ENCODE measurements around the gene ZSCAN16. TPM values are rescaled to one million over a fixed set of nuclear protein-coding genes. Genes with fewer than 3 reads are reported as not detected.
A peak's percentile ranks its signal among the peaks of the same experiment; 100 is the strongest.

Gene ZSCAN16
- total and polyA plus RNA-seq, 2 of the 13 experiments (the other 11 are each of a cell fraction or from before 2014, with no cell fraction given): 5.7 to 12.7 TPM

DNA sequence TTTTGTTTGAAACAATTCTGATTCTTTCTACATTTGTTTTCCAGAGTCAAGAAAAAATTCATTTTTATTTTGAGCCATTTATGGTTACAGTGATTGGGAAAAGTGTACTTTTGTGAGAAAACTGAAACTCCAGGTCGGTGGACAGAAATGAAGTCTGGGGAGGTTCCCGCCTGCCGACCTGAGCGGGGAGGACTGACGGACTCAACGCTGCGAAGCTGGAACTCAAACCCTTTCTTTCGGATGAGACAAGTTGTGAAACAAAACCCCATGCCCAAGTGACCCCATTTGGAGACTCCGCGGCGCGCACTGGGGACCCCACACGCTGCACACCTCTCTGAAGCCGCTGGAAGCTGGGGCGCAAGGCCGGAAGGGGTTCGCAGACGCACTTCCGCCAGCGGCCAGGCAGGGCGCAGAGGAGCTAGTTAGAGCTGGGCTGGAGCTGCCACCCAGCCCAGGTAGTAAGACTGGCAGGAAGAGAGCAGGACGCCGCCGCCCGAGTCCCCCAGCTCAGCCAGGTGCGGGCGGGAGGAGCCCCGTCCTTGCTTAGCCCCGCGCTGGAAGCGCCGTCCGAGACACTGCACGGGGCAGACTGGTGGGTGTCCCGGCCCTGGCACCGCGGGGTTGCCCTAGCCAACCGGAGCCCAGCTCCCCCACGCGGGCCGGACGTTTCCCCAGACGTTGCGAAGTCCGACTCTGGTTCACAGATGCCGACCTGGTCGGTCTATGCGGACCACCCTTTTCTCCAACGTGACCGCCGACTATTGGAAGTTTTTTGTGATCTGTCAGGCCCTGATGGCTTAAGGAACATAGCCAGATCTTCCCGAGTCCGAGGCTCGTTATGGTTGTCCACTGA is 19.8 kb upstream of the ZSCAN16 start (continued):
- TF ChIP-seq NR2C2 (CRISPR knock-in tag; IDR thresholded peaks at IDR 0.05; ENCODE audit: borderline replicate concordance) (0 out of 2 replicates have a peak, but pooled peaks have one; percentile 60), FOXK2 (IDR thresholded peaks at IDR 0.05) (no peak), ZNF644 (CRISPR knock-in tag; IDR thresholded peaks at IDR 0.05; ENCODE audit: low read depth) (peak; percentile 54; the same call in 1 of the 2 replicates), SP140L (CRISPR knock-in tag; IDR thresholded peaks at IDR 0.05; ENCODE audit: borderline replicate concordance) (0 out of 2 replicates have a peak, but pooled peaks have one; percentile 70), TCF12 (IDR thresholded peaks at IDR 0.05) (no peak), TCF12 (CRISPR knock-in tag; IDR thresholded peaks at IDR 0.05) (0 out of 2 replicates have a peak, but pooled peaks have one; percentile 61), ZNF790 (CRISPR knock-in tag; IDR thresholded peaks at IDR 0.05; ENCODE audit: borderline replicate concordance) (0 out of 2 replicates have a peak, but pooled peaks have one; percentile 29), MXD4 (CRISPR knock-in tag; IDR thresholded peaks at IDR 0.05) (peak; percentile 70; the same call in 1 of the 2 replicates), RELA (CRISPR knock-in tag; IDR thresholded peaks at IDR 0.05) (peak; percentile 77; the same call in 1 of the 2 replicates), MEIS1 (CRISPR knock-in tag; IDR thresholded peaks at IDR 0.05; ENCODE audit: borderline replicate concordance) (no peak), MXI1 (IDR thresholded peaks at IDR 0.05; ENCODE audit: borderline replicate concordance, low read depth, low read length) (peak; percentile 54; the same call in 1 of the 3 replicates), ZNF367 (CRISPR knock-in tag; IDR thresholded peaks at IDR 0.05; ENCODE audit: borderline replicate concordance) (no peak), ZNF331 (CRISPR knock-in tag; IDR thresholded peaks at IDR 0.05) (peak; percentile 85), ZFY (CRISPR knock-in tag; IDR thresholded peaks at IDR 0.05) (peak; percentile 88), RXRB (CRISPR knock-in tag; IDR thresholded peaks at IDR 0.05; ENCODE audit: borderline replicate concordance) (peak; percentile 45; the same call in 1 of the 2 replicates)
- TF ChIP-seq, protein P1, sequence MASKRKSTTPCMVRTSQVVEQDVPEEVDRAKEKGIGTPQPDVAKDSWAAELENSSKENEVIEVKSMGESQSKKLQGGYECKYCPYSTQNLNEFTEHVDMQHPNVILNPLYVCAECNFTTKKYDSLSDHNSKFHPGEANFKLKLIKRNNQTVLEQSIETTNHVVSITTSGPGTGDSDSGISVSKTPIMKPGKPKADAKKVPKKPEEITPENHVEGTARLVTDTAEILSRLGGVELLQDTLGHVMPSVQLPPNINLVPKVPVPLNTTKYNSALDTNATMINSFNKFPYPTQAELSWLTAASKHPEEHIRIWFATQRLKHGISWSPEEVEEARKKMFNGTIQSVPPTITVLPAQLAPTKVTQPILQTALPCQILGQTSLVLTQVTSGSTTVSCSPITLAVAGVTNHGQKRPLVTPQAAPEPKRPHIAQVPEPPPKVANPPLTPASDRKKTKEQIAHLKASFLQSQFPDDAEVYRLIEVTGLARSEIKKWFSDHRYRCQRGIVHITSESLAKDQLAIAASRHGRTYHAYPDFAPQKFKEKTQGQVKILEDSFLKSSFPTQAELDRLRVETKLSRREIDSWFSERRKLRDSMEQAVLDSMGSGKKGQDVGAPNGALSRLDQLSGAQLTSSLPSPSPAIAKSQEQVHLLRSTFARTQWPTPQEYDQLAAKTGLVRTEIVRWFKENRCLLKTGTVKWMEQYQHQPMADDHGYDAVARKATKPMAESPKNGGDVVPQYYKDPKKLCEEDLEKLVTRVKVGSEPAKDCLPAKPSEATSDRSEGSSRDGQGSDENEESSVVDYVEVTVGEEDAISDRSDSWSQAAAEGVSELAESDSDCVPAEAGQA (IDR thresholded peaks at IDR 0.05; ENCODE audit: low read depth): no peak; the same call in 1 of the 2 replicates
- TF ChIP-seq, protein P1 (CRISPR knock-in tag; IDR thresholded peaks at IDR 0.05; ENCODE audit: borderline replicate concordance): 0 out of 2 replicates have a peak, but pooled peaks have one; percentile 62
- TF ChIP-seq, protein P2, sequence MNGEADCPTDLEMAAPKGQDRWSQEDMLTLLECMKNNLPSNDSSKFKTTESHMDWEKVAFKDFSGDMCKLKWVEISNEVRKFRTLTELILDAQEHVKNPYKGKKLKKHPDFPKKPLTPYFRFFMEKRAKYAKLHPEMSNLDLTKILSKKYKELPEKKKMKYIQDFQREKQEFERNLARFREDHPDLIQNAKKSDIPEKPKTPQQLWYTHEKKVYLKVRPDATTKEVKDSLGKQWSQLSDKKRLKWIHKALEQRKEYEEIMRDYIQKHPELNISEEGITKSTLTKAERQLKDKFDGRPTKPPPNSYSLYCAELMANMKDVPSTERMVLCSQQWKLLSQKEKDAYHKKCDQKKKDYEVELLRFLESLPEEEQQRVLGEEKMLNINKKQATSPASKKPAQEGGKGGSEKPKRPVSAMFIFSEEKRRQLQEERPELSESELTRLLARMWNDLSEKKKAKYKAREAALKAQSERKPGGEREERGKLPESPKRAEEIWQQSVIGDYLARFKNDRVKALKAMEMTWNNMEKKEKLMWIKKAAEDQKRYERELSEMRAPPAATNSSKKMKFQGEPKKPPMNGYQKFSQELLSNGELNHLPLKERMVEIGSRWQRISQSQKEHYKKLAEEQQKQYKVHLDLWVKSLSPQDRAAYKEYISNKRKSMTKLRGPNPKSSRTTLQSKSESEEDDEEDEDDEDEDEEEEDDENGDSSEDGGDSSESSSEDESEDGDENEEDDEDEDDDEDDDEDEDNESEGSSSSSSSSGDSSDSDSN (CRISPR knock-in tag; IDR thresholded peaks at IDR 0.05): peak; percentile 98
- TF ChIP-seq, protein P3, sequence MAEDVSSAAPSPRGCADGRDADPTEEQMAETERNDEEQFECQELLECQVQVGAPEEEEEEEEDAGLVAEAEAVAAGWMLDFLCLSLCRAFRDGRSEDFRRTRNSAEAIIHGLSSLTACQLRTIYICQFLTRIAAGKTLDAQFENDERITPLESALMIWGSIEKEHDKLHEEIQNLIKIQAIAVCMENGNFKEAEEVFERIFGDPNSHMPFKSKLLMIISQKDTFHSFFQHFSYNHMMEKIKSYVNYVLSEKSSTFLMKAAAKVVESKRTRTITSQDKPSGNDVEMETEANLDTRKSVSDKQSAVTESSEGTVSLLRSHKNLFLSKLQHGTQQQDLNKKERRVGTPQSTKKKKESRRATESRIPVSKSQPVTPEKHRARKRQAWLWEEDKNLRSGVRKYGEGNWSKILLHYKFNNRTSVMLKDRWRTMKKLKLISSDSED (CRISPR knock-in tag; IDR thresholded peaks at IDR 0.05): no peak
- TF ChIP-seq, protein P4, sequence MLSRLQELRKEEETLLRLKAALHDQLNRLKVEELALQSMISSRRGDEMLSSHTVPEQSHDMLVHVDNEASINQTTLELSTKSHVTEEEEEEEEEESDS (CRISPR knock-in tag; IDR thresholded peaks at IDR 0.05; ENCODE audit: borderline replicate concordance): no peak
